HUES64 (cell line): Measurements from ENCODE around the gene FARP2.
"Not testable (repeated sequence)": the region's sequence is repeated elsewhere in the genome, so short reads cannot be mapped to it uniquely, and the experiment has no call there.

Source experiments
- H3K27ac ChIP-seq: 2 replicates; pipeline ENCODE4 v1.7.0; 2013; ENCODE audit warnings: low read depth, low read length, inconsistent platforms
- H3K27me3 ChIP-seq: 2 replicates; pipeline ENCODE4 v1.6.1; 2013; ENCODE audit warnings: mild to moderate bottlenecking, low read length; ENCODE audit not compliant: insufficient read depth
- H3K36me3 ChIP-seq: 2 replicates; pipeline ENCODE4 v1.6.1; 2013; ENCODE audit warnings: mild to moderate bottlenecking, low read length; ENCODE audit not compliant: insufficient read depth
- H3K4me1 ChIP-seq: 2 replicates; pipeline ENCODE4 v1.6.1; 2013; ENCODE audit warnings: mild to moderate bottlenecking, low read length, moderate library complexity; ENCODE audit not compliant: insufficient read depth
- H3K4me3 ChIP-seq: 2 replicates; pipeline ENCODE4 v1.5.1; 2013; ENCODE audit warnings: mild to moderate bottlenecking, low read length, moderate library complexity
- H3K9ac ChIP-seq: 2 replicates; pipeline ENCODE4 v1.6.1; 2013; ENCODE audit warnings: mild to moderate bottlenecking, low read depth, low read length
- H3K9me3 ChIP-seq: 2 replicates; pipeline ENCODE4 v1.6.1; 2013; ENCODE audit warnings: low read depth, low read length; ENCODE audit not compliant: insufficient read depth
- whole genome bisulfite sequencing: fragments of 150-250, 120-280 bp; methylation state at CpG from one replicate; pipeline ENCODE4 v1.1.7; 2013; ENCODE audit warnings: missing lambda C conversion rate; 5-methylcytosine and 5-hydroxymethylcytosine counted together

FARP2 gene

GRCh38 chr2:241509155-241509784, 153.2 kb downstream of the FARP2 start:
- Histone ChIP-seq H3K27me3 (peaks cover 7% of the 10 kb centered on the region), H3K9me3 (no peaks in the 10 kb centered on the region), H3K4me3 (peak overlapping the region; percentile 61), H3K9ac (peak overlapping the region; percentile 71), H3K27ac (no peak overlapping the region), H3K4me1 (peaks cover 11% of the 10 kb centered on the region), H3K36me3 (no peaks in the 10 kb centered on the region; the same call in 1 of the 2 replicates)
- WGBS: 34% methylated on average over 24 of the region's 24 CpGs

- Histone ChIP-seq H3K4me3 (no peak overlapping the region), H3K9me3 (no peaks in the 10 kb centered on the region), H3K4me1 (peaks cover 5% of the 10 kb centered on the region; the same call in 1 of the 2 replicates), H3K27me3 (peaks cover 7% of the 10 kb centered on the region), H3K36me3 (no peaks in the 10 kb centered on the region), H3K27ac (no peak overlapping the region), H3K9ac (no peak overlapping the region)
- WGBS: 96% methylated on average over 6 of the region's 6 CpGs
These were observed 155.1 kb downstream of the FARP2 start for GRCh38 chr2:241511091-241511741.

- no peak overlapping the region for H3K27ac ChIP-seq
- no peak overlapping the region for H3K4me3 ChIP-seq
- H3K36me3 ChIP-seq: no peaks in the 10 kb centered on the region
- no peaks in the 10 kb centered on the region for H3K9me3 ChIP-seq
- peaks cover under 1% of the 10 kb centered on the region for H3K27me3 ChIP-seq
- WGBS: 92% methylated on average over 5 of the region's 5 CpGs
- no peak overlapping the region for H3K9ac ChIP-seq
- no peaks in the 10 kb centered on the region for H3K4me1 ChIP-seq
These were observed 158.5 kb downstream of the FARP2 start for GRCh38 chr2:241514553-241514952.

- no peaks in the 10 kb centered on the region for H3K27me3 ChIP-seq
- H3K9ac ChIP-seq: no peak overlapping the region
- no peaks in the 10 kb centered on the region for H3K36me3 ChIP-seq
- no peak overlapping the region for H3K4me3 ChIP-seq
- H3K9me3 ChIP-seq: no peaks in the 10 kb centered on the region
- H3K27ac ChIP-seq: no peak overlapping the region
- H3K4me1 ChIP-seq: no peaks in the 10 kb centered on the region
- 92% methylated on average over 8 of the region's 10 CpGs for whole genome bisulfite sequencing
These were observed 159.1 kb downstream of the FARP2 start for GRCh38 chr2:241514986-241515737.

GRCh38 chr2:241516520-241516965, 160.5 kb downstream of the FARP2 start:
- no peak overlapping the region for H3K4me3 ChIP-seq

GRCh38 chr2:241517297-241517696, 161.2 kb downstream of the FARP2 start:
- no peaks in the 10 kb centered on the region for H3K27me3 ChIP-seq
- H3K27ac ChIP-seq: no peak overlapping the region
- no peaks in the 10 kb centered on the region for H3K36me3 ChIP-seq
- no peaks in the 10 kb centered on the region for H3K9me3 ChIP-seq
- 93% methylated on average over 6 of the region's 6 CpGs for WGBS
- no peaks in the 10 kb centered on the region for H3K4me1 ChIP-seq
- H3K4me3 ChIP-seq: no peak overlapping the region
- no peak overlapping the region for H3K9ac ChIP-seq

More at GRCh38 chr2:241516520-241516965, 160.5 kb downstream of the FARP2 start:
- Histone ChIP-seq H3K36me3 (no peaks in the 10 kb centered on the region), H3K4me1 (no peaks in the 10 kb centered on the region), H3K27ac (no peak overlapping the region), H3K9ac (no peak overlapping the region), H3K9me3 (no peaks in the 10 kb centered on the region), H3K27me3 (no peaks in the 10 kb centered on the region)
- WGBS: 88% methylated on average over 3 of the region's 3 CpGs

GRCh38 chr2:241519669-241520068, 163.6 kb downstream of the FARP2 start:
- Histone ChIP-seq H3K27ac (no peak overlapping the region), H3K4me1 (no peaks in the 10 kb centered on the region), H3K27me3 (no peaks in the 10 kb centered on the region), H3K9me3 (no peaks in the 10 kb centered on the region), H3K4me3 (no peak overlapping the region), H3K9ac (no peak overlapping the region), H3K36me3 (no peaks in the 10 kb centered on the region)
- 89% methylated on average over 11 of the region's 11 CpGs for WGBS

GRCh38 chr2:241522477-241522876, 166.4 kb downstream of the FARP2 start:
- Histone ChIP-seq H3K9ac (no peak overlapping the region), H3K9me3 (peaks cover 7% of the 10 kb centered on the region), H3K4me3 (no peak overlapping the region), H3K27ac (no peak overlapping the region), H3K4me1 (no peaks in the 10 kb centered on the region), H3K36me3 (no peaks in the 10 kb centered on the region), H3K27me3 (no peaks in the 10 kb centered on the region)
- 67% methylated on average over 5 of the region's 5 CpGs for WGBS

GRCh38 chr2:241525818-241526780, 170.0 kb downstream of the FARP2 start:
- H3K36me3 ChIP-seq, H3K27ac ChIP-seq, H3K27me3 ChIP-seq, H3K4me3 ChIP-seq, H3K9ac ChIP-seq, H3K4me1 ChIP-seq, H3K9me3 ChIP-seq: not testable (repeated sequence)
- WGBS: 93% methylated on average over 30 of the region's 31 CpGs

- Histone ChIP-seq H3K9me3 (peaks cover 4% of the 10 kb centered on the region; the same call in 1 of the 2 replicates), H3K36me3 (no peaks in the 10 kb centered on the region), H3K4me3 (no peak overlapping the region), H3K27me3 (no peaks in the 10 kb centered on the region), H3K27ac (no peak overlapping the region), H3K9ac (no peak overlapping the region), H3K4me1 (no peaks in the 10 kb centered on the region)
- WGBS: 91% methylated on average over 8 of the region's 8 CpGs
These were observed 174.5 kb downstream of the FARP2 start for GRCh38 chr2:241530571-241530970.
